GM12878 (cell line): ENCODE results near the gene MYO1E.

Experiments
- BHLHE40 ChIP-seq, 2 experiments: fragments of 450-650 bp in 1 of 2; IDR thresholded peaks; 2 replicates each; pipeline ENCODE4 v1.6.1; 2011 to 2017; ENCODE audit warnings: low read depth in 2 of 2, borderline replicate concordance in 1 of 2, improper control_type of control experiment in 1 of 2, low read length in 1 of 2, mild to moderate bottlenecking in 1 of 2
- BRCA1 ChIP-seq: IDR thresholded peaks from 2 replicates; pipeline ENCODE4 v1.6.1; 2011; ENCODE audit warnings: low read depth, low read length, improper control_type of control experiment
- EP300 ChIP-seq, 2 experiments: fragments of 150-350 bp in 1 of 2; IDR thresholded peaks; 2 replicates each; pipeline ENCODE4 v1.6.1; 2011 to 2012; ENCODE audit warnings: low read depth in 2 of 2, low read length in 2 of 2, borderline replicate concordance in 1 of 2, improper control_type of control experiment in 1 of 2, inconsistent platforms in 1 of 2; ENCODE audit not compliant: control insufficient read depth in 1 of 2
- EZH2 ChIP-seq: IDR thresholded peaks from 2 replicates; pipeline ENCODE4 v1.6.1; 2012; ENCODE audit warnings: low read depth, mild to moderate bottlenecking, control low read depth, inconsistent platforms, low read length, borderline replicate concordance; ENCODE audit not compliant: control insufficient read depth
- JUND ChIP-seq: IDR thresholded peaks from 2 replicates; pipeline ENCODE4 v1.6.1; 2012; ENCODE audit warnings: low read depth, mild to moderate bottlenecking, low read length, improper control_type of control experiment, moderate library complexity
- KAT2A ChIP-seq: conservative IDR thresholded peaks from 2 replicates; pipeline ENCODE4 v1.6.1; 2011; ENCODE audit warnings: low read depth, low read length; ENCODE audit not compliant: control insufficient read depth
- KLF5 ChIP-seq: fragments of 450-650 bp; IDR thresholded peaks from 2 replicates; pipeline ENCODE4 v1.6.1; 2014; ENCODE audit warnings: mild to moderate bottlenecking; ENCODE audit not compliant: partially characterized antibody
- MAX ChIP-seq: IDR thresholded peaks from 2 replicates; pipeline ENCODE4 v1.6.1; 2012; ENCODE audit warnings: low read depth, low read length, improper control_type of control experiment
- NFIC ChIP-seq: IDR thresholded peaks from 2 replicates; pipeline ENCODE4 v1.6.1; 2012; ENCODE audit warnings: low read depth, mild to moderate bottlenecking, inconsistent platforms, low read length, moderate library complexity
- SMC3 ChIP-seq: IDR thresholded peaks from 2 replicates; pipeline ENCODE4 v1.6.1; 2011; ENCODE audit warnings: low read length, improper control_type of control experiment, borderline replicate concordance
- ZNF274 ChIP-seq: IDR thresholded peaks from one replicate; pipeline ENCODE4 v1.8.0; 2011; ENCODE audit not compliant: insufficient read length, insufficient read depth
- TF ChIP-seq, protein P1 (sequence below): fragments of 450-650 bp; IDR thresholded peaks from 2 replicates; pipeline ENCODE4 v1.6.1; 2017; ENCODE audit warnings: mild to moderate bottlenecking, moderate library complexity

- TF ChIP-seq KAT2A, result no peak
- no peak for TF ChIP-seq EZH2
- no peak for TF ChIP-seq KLF5
- no peak for TF ChIP-seq ZNF274
- TF ChIP-seq, protein P1, sequence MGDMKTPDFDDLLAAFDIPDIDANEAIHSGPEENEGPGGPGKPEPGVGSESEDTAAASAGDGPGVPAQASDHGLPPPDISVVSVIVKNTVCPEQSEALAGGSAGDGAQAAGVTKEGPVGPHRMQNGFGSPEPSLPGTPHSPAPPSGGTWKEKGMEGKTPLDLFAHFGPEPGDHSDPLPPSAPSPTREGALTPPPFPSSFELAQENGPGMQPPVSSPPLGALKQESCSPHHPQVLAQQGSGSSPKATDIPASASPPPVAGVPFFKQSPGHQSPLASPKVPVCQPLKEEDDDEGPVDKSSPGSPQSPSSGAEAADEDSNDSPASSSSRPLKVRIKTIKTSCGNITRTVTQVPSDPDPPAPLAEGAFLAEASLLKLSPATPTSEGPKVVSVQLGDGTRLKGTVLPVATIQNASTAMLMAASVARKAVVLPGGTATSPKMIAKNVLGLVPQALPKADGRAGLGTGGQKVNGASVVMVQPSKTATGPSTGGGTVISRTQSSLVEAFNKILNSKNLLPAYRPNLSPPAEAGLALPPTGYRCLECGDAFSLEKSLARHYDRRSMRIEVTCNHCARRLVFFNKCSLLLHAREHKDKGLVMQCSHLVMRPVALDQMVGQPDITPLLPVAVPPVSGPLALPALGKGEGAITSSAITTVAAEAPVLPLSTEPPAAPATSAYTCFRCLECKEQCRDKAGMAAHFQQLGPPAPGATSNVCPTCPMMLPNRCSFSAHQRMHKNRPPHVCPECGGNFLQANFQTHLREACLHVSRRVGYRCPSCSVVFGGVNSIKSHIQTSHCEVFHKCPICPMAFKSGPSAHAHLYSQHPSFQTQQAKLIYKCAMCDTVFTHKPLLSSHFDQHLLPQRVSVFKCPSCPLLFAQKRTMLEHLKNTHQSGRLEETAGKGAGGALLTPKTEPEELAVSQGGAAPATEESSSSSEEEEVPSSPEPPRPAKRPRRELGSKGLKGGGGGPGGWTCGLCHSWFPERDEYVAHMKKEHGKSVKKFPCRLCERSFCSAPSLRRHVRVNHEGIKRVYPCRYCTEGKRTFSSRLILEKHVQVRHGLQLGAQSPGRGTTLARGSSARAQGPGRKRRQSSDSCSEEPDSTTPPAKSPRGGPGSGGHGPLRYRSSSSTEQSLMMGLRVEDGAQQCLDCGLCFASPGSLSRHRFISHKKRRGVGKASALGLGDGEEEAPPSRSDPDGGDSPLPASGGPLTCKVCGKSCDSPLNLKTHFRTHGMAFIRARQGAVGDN, result no peak
- TF ChIP-seq SMC3, result no peak
- TF ChIP-seq BHLHE40 (IDR thresholded peaks at IDR 0.05; ENCODE audit: borderline replicate concordance in 1 of 2, low read depth in 2 of 2, low read length in 1 of 2), result no peak
- no peak for TF ChIP-seq MAX
- TF ChIP-seq EP300 (IDR thresholded peaks at IDR 0.05; ENCODE audit: borderline replicate concordance in 1 of 2, control insufficient read depth in 1 of 2, low read depth in 2 of 2, low read length in 2 of 2), result no peak
- TF ChIP-seq JUND, result no peak
- TF ChIP-seq NFIC, result no peak
- TF ChIP-seq BRCA1, result no peak
Observed at GRCh38 chr15:59332009-59332408, 40.7 kb downstream of the MYO1E start.
